Suppressor macrophage treated with lipopolysaccharide for 1 hour (primary cell): ENCODE measurements around the gene KCNK15.

Experiments used
- DNase-seq, 3 donors: peaks; one replicate each; pipeline ENCODE4 v3.0.0-alpha.2; 2020 to 2022

Gene KCNK15

GRCh38 chr20:44792796-44793195 lies 47.1 kb downstream of the KCNK15 start:
- peak; percentile 24 to 40 (median 29) for DNase-seq

- DNase-seq: no peak
Measured at GRCh38 chr20:44795836-44796235, 50.2 kb downstream of the KCNK15 start.

- no peak for DNase-seq
Measured at GRCh38 chr20:44796311-44796710, 50.6 kb downstream of the KCNK15 start.

- DNase-seq: no peak
Measured at GRCh38 chr20:44796758-44797457, 51.2 kb downstream of the KCNK15 start.

GRCh38 chr20:44799691-44800090 lies 54.0 kb downstream of the KCNK15 start:
- DNase-seq: no peak

- DNase-seq: peak in 1 of 3 donors; percentile 32
Measured at GRCh38 chr20:44800391-44801046, 54.9 kb downstream of the KCNK15 start.
